ENCODE measurements around the gene ATP1A4. TPM values are rescaled to one million over a fixed set of nuclear protein-coding genes. Genes with fewer than 3 reads are reported as not detected.

ATP1A4 gene
- total and polyA plus RNA-seq, 9 of the 15 experiments (the other 6 are each of a cell fraction or from before 2014, with no cell fraction given): 0.07 TPM; not detected in 8

DNA sequence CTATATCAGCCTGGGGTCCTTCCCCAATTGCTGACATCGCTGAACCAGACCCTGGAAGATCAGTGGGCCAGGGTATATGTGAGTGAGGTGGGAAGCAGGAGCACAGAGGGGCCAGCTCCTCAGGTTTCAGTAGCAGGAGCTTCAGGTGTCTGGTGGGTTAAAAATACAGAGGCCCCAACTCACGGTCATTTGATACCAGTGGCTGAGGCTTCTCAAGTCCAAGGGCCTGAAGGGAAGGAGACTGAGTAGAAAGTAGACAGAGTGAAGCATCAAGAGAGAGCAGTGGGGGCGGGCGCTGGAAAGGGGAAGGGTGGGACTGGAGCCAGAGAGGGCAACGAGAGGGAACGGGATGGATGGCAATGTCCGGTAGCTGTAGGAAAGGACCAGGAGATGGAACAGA, 36.9 kb downstream of the ATP1A4 start:
- Histone ChIP-seq H4K20me1 (replicated peaks; ENCODE audit: control insufficient read depth, insufficient read depth, low read length) (no peaks in the 10 kb centered on the region), H3K79me2 (ENCODE audit: control insufficient read depth, insufficient read depth, low read length) (no peaks in the 10 kb centered on the region), H3K4me2 (ENCODE audit: insufficient read depth, low read length) (no peak overlapping the region), H3K9ac (ENCODE audit: insufficient read depth in 1 of 2, low read depth in 2 of 2, low read length in 2 of 2) (no peak overlapping the region), H3K9me1 (ENCODE audit: control insufficient read depth, insufficient read depth, low read length) (no peaks in the 10 kb centered on the region), H3K27me3 (ENCODE audit: control insufficient read depth in 2 of 2, insufficient read depth in 2 of 2, low read length in 2 of 2) (peaks cover 22 to 48% of the 10 kb centered on the region in 2 experiments; a peak in 4 of 5 replicates), H3K36me3 (ENCODE audit: control insufficient read depth, insufficient read depth, low read length) (no peaks in the 10 kb centered on the region), H3K4me1 (replicated peaks in 1 of 2; ENCODE audit: control insufficient read depth in 2 of 2, insufficient read depth in 2 of 2, low read length in 2 of 2) (peaks cover 2 to 4% of the 10 kb centered on the region in 2 experiments), H3K4me3 (no peak overlapping the region), H3K9me3 (replicated peaks; ENCODE audit: control insufficient read depth, insufficient read depth, low read depth, low read length) (no peaks in the 10 kb centered on the region), H2AFZ (ENCODE audit: low read depth, low read length) (no peak overlapping the region), H3K27ac (ENCODE audit: extremely low read depth, low read depth, low read length) (no peak overlapping the region)
- no peak for ATAC-seq
- WGBS (ENCODE audit: insufficient coverage, low coverage, missing lambda C conversion rate): 11% methylated on average over 2 of the region's 7 CpGs
- intact Hi-C loops (cut with micrococcal nuclease): no loop called here
- no peak for FAIRE-seq
- in situ Hi-C loops (cut with MboI): no loop called here
- DNase-seq (ENCODE audit: extremely low read depth in 1 of 4, low spot score in 3 of 4): no peak
- BruUV-seq (replicated peaks): no TSS peak
- CTCF ChIA-PET (ENCODE audit: low intra/inter-chr PET ratio): no interaction called here
- POLR2A ChIA-PET: interaction anchor here (0.5 kb wide), 1 partner anchor 172 kb away, joined by 5 read pairs; no protein-coding TSS in a partner anchor
- TF ChIP-seq ZNF644 (tag; IDR thresholded peaks at IDR 0.05; ENCODE audit: low read depth) (no peak), ATF7 (IDR thresholded peaks at IDR 0.05) (no peak), YY1 (IDR thresholded peaks at IDR 0.05; ENCODE audit: borderline replicate concordance in 1 of 3, control insufficient read depth in 1 of 3, extremely low read depth in 1 of 3, insufficient read depth in 3 of 3, insufficient read length in 1 of 3, insufficient replicate concordance in 2 of 3, low read depth in 1 of 3, low read length in 2 of 3) (no peak)
- TF ChIP-seq, protein P1, sequence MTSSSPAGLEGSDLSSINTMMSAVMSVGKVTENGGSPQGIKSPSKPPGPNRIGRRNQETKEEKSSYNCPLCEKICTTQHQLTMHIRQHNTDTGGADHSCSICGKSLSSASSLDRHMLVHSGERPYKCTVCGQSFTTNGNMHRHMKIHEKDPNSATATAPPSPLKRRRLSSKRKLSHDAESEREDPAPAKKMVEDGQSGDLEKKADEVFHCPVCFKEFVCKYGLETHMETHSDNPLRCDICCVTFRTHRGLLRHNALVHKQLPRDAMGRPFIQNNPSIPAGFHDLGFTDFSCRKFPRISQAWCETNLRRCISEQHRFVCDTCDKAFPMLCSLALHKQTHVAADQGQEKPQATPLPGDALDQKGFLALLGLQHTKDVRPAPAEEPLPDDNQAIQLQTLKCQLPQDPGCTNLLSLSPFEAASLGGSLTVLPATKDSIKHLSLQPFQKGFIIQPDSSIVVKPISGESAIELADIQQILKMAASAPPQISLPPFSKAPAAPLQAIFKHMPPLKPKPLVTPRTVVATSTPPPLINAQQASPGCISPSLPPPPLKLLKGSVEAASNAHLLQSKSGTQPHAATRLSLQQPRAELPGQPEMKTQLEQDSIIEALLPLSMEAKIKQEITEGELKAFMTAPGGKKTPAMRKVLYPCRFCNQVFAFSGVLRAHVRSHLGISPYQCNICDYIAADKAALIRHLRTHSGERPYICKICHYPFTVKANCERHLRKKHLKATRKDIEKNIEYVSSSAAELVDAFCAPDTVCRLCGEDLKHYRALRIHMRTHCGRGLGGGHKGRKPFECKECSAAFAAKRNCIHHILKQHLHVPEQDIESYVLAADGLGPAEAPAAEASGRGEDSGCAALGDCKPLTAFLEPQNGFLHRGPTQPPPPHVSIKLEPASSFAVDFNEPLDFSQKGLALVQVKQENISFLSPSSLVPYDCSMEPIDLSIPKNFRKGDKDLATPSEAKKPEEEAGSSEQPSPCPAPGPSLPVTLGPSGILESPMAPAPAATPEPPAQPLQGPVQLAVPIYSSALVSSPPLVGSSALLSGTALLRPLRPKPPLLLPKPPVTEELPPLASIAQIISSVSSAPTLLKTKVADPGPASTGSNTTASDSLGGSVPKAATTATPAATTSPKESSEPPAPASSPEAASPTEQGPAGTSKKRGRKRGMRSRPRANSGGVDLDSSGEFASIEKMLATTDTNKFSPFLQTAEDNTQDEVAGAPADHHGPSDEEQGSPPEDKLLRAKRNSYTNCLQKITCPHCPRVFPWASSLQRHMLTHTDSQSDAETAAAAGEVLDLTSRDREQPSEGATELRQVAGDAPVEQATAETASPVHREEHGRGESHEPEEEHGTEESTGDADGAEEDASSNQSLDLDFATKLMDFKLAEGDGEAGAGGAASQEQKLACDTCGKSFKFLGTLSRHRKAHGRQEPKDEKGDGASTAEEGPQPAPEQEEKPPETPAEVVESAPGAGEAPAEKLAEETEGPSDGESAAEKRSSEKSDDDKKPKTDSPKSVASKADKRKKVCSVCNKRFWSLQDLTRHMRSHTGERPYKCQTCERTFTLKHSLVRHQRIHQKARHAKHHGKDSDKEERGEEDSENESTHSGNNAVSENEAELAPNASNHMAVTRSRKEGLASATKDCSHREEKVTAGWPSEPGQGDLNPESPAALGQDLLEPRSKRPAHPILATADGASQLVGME (CRISPR knock-in tag; IDR thresholded peaks at IDR 0.05): no peak
- TF ChIP-seq, protein P2, sequence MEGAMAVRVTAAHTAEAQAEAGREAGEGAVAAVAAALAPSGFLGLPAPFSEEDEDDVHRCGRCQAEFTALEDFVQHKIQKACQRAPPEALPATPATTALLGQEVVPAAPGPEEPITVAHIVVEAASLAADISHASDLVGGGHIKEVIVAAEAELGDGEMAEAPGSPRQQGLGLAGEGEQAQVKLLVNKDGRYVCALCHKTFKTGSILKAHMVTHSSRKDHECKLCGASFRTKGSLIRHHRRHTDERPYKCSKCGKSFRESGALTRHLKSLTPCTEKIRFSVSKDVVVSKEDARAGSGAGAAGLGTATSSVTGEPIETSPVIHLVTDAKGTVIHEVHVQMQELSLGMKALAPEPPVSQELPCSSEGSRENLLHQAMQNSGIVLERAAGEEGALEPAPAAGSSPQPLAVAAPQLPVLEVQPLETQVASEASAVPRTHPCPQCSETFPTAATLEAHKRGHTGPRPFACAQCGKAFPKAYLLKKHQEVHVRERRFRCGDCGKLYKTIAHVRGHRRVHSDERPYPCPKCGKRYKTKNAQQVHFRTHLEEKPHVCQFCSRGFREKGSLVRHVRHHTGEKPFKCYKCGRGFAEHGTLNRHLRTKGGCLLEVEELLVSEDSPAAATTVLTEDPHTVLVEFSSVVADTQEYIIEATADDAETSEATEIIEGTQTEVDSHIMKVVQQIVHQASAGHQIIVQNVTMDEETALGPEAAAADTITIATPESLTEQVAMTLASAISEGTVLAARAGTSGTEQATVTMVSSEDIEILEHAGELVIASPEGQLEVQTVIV (CRISPR knock-in tag; IDR thresholded peaks at IDR 0.05; ENCODE audit: borderline replicate concordance): no peak
- TF ChIP-seq, protein P3, sequence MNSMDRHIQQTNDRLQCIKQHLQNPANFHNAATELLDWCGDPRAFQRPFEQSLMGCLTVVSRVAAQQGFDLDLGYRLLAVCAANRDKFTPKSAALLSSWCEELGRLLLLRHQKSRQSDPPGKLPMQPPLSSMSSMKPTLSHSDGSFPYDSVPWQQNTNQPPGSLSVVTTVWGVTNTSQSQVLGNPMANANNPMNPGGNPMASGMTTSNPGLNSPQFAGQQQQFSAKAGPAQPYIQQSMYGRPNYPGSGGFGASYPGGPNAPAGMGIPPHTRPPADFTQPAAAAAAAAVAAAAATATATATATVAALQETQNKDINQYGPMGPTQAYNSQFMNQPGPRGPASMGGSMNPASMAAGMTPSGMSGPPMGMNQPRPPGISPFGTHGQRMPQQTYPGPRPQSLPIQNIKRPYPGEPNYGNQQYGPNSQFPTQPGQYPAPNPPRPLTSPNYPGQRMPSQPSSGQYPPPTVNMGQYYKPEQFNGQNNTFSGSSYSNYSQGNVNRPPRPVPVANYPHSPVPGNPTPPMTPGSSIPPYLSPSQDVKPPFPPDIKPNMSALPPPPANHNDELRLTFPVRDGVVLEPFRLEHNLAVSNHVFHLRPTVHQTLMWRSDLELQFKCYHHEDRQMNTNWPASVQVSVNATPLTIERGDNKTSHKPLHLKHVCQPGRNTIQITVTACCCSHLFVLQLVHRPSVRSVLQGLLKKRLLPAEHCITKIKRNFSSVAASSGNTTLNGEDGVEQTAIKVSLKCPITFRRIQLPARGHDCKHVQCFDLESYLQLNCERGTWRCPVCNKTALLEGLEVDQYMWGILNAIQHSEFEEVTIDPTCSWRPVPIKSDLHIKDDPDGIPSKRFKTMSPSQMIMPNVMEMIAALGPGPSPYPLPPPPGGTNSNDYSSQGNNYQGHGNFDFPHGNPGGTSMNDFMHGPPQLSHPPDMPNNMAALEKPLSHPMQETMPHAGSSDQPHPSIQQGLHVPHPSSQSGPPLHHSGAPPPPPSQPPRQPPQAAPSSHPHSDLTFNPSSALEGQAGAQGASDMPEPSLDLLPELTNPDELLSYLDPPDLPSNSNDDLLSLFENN (IDR thresholded peaks at IDR 0.05; ENCODE audit: low read depth in 2 of 2, low read length in 2 of 2): no peak
- TF ChIP-seq, protein P4, sequence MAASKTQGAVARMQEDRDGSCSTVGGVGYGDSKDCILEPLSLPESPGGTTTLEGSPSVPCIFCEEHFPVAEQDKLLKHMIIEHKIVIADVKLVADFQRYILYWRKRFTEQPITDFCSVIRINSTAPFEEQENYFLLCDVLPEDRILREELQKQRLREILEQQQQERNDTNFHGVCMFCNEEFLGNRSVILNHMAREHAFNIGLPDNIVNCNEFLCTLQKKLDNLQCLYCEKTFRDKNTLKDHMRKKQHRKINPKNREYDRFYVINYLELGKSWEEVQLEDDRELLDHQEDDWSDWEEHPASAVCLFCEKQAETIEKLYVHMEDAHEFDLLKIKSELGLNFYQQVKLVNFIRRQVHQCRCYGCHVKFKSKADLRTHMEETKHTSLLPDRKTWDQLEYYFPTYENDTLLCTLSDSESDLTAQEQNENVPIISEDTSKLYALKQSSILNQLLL (CRISPR knock-in tag; IDR thresholded peaks at IDR 0.05; ENCODE audit: borderline replicate concordance): no peak

All from K562 (cell line).